GM12872 (cell line): ENCODE data around the gene ETS1.

Experiments
- CTCF ChIP-seq: IDR thresholded peaks from 3 replicates; pipeline ENCODE4 v1.5.1; 2011; ENCODE audit warnings: low read depth, mild to moderate bottlenecking, low read length, moderate library complexity; ENCODE audit not compliant: insufficient read depth

ETS1 gene

GRCh38 chr11:128530118-128531074, 57.0 kb downstream of the ETS1 start:
- TF ChIP-seq CTCF = no peak

DNA sequence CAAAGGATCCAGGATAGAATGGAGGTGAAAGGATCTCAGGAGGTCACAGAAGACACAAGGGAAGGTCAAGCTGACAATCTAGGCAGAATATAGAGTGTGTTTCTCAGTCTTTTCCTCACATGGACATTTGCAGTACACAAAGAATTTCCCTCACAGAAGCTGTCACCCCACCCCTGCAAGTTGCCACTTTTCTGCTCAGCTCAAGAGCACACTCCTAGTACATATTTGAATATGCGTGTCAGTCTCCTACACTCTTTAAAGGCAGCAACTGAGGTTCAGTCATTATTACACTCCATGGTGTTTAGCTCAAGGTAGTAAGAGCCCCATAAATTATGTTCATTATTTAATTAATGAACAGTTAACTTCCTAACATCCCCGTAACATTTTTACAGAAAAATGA, 59.1 kb downstream of the ETS1 start:
- no peak for TF ChIP-seq CTCF

DNA sequence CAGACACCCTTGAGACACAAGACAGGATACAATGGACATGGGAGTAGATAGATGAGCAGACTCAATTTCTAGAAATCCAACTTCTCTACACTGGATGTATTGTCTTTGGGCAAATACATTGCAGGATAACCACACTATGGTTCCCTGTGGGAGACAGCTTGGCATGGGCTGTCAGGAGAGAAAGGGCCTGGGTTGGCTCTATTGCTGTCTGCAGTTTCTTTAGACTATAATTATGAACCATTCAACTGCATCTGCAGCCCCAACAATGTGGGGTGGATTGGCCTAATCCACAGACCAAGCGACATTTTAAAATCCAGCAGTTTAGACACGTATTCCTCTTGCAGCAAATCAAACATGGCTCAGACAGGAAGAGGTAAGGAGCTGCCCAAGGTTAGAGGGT, 60.3 kb downstream of the ETS1 start:
- no peak for TF ChIP-seq CTCF

GRCh38 chr11:128525411-128526243, 61.7 kb downstream of the ETS1 start:
- TF ChIP-seq CTCF = no peak

DNA sequence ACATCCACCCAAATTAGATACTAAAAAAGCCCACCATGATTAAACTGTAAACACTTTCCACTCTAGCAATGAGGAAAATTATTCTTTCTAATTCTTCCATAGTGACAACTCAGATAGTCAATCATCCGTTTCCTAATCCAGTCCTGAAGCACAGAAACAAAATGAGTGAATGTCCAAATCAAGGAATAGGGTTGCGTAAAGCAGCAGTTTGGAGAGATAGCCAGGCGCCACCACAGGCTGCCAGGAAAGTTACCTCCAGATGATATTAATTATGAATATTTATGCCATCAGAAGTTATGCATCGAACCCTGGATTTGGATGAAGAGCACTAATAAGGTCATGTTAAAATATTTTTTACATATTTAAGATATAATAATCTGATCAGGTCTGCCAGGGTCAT, 63.2 kb downstream of the ETS1 start:
- TF ChIP-seq CTCF = no peak

DNA sequence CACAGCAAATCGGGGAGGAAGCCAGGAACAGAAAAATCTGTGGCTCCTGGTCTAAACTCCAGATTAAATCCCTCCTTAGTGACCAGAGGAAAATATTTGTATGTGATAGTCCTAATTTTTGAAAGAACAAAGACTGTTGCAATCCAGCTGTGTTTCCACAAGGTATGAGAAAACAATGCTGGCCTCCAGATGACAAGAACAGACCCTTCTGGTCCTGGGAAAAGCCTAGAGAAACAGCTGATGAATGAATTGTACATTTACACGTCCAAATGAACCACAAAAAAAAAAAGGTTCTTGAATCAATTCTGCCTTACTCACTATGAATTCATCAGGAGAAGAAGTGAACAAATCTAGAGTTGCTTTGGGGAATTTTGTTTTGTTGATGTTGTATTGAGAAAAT, 63.7 kb downstream of the ETS1 start:
- no peak for TF ChIP-seq CTCF

DNA sequence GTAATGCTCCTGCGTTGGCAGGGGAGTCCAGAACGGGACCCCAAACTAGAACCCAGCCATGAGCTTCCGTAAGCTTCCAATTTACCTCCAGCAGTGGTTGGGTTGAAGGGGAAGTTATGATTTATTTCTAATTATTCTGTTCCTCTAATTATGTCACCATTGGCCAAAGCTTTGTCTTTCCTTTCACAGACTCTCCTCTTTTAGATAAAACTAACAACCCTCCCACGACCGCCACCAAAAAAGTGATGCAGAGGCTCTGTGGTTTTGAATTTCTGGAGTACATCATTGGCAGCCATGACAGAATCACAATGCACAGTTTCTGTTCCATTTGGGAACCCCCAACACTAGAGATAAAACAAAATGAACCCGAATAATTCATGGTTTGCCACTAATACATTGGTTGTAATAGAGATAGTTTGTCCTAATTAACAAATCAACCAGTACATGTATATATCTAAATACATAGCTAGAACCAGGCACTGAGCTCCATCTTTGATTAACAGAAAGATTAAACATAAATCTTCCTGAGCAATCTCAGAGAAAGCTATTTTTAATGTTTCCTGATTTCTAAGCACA, 64.3 kb downstream of the ETS1 start:
- TF ChIP-seq CTCF = no peak
